Forelimb muscle (tissue), 1 donor: ENCODE data around the gene SPATA4. TPM values are rescaled to one million over a fixed set of nuclear protein-coding genes. Genes with fewer than 3 reads are reported as not detected.
"Not testable (repeated sequence)": the region's sequence is repeated elsewhere in the genome, so short reads cannot be mapped to it uniquely, and the experiment has no call there.

ENCODE experiments used
- DNase-seq: peaks from one replicate; pipeline ENCODE4 v3.0.0-alpha.2; 2013; ENCODE audit warnings: low read depth
- polyA plus RNA-seq: library from polyadenylated mRNA; unstranded; fragments of 120-200 nt; gene quantifications from one replicate; pipeline ENCODE4 v1.2.1, GENCODE V29; 2013; ENCODE audit not compliant: insufficient read length

Gene SPATA4
- 0.24 TPM for polyA plus RNA-seq

DNA sequence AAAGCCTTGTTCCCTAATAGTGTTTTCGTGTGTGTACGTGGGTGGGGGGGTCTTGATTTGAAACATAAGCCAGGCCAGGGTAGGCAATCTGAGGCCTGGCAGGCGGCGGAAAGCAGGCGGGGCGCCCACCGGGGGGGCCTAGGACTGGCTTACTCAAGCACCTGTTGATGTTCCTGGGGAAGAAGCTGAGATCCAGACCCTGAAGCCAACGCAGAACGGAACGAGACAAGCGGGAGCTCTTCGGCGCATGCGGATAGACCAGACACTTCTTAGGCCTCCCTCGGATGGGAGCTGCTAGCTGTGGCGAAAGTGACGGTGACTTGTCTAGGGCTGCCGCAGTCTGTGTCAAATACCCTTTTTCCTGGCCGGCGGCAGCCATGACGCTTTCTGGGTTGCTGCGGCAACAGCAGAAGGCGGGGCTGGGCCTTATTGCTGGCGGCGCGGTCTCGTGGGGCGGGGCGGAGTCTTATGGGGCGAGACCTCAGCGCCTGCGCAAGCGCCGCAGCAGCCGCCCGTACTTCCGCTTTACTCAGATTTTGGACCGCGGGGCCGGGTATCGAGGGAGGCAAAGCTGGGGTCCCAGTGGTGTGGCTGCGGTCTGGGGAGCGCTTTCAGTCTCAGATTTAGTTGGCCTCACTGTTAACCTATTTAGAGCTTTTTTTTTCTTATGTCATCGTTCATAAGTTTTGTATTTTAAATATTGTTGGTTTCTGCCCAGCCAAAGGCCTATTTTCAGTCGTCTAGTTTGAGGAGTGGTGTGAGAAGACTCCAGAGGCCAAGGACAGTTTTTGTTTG, at the start of gene SPATA4:
Gene SPATA4 (minus strand): TSS at position 402 of the 795 bp plus-strand sequence. CDS start 23 bp downstream, at position 379.
- peak; percentile 74 for DNase-seq

DNA sequence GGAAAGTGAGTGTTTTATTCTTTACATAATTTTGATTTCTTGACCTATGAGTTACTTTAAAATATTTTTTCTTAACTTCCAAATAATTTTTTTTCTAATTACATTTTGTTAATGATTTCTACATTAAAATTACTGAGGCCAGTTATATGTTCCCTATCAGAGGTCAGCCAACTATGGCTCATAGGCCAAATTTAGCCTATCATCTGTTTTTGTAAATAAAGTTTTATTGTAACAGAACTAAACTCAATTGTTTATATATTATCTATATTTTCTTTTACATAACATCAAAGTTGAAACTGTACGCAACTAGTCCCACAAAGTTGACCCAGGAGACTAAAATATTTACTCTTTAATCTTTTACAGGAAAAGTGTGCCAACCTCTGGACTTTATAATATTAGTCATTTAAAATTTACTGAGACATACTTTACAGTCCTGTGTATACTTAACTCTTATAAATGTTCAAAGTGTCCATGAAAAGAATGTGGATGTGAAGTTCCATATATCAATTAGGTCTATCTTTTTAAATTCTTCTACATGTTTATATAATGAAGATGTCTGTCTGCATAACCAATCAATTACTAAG, 47.5 kb upstream of the SPATA4 start:
- DNase-seq, result no peak

DNA sequence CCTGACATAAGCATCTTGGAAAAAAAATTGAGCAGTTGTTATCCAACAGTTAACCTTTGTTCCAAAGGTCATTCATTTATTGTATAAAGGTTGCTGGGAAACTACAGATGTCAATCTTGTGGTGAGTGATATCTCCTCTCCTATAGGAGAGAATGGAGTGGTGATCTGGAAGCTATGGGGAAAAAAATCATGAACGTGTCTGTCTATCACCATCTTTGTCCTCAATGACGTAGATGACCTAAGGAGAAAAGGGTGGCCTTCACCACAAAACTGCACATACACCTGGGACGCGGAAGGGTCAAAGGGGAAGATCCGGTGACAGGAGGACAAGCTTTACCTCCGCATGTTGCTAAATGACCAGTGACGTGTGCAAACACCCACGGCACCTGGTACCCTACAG, 46.3 kb upstream of the SPATA4 start:
- no peak for DNase-seq

DNA sequence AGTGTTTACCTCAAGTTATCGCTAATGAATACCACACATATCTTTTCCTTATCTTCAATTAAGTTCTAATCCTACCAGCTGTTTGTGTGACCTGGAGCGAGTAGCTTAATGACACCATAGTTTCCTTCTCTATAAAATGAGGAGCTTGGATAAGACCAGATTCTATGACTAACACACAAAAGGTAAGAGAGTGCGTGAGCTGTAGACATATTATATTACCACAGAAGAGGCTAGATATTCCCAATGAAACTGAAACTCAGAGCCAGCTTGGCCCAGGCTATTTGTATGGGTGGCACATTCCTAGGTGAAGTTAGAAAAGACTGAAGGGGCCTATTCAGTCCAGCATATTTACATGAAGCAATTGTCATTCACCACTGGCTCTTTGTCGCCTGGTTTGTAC, 43.4 kb upstream of the SPATA4 start:
- DNase-seq, result no peak

DNA sequence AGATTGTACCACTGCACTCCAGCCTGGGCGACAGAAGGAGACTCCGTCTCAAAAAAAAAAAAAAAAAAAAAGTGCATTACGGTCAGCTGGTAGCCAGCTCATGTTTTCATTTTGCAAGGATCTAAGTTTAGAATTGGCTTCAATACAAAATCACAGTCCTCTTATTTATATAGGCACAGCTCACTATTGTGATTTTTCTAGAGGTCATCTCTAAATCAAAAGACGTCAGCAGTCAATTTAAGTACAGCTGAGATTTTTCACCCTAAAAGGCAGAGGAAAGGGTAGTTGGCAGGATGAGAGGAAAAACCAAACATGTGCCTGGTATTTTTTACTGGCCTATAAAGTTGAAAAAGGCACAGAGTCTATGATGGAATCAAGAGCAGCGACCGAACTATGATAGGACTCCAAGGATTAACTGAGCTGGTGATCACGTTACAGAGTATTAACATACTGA, 42.8 kb upstream of the SPATA4 start:
- peak; percentile 6 for DNase-seq

DNA sequence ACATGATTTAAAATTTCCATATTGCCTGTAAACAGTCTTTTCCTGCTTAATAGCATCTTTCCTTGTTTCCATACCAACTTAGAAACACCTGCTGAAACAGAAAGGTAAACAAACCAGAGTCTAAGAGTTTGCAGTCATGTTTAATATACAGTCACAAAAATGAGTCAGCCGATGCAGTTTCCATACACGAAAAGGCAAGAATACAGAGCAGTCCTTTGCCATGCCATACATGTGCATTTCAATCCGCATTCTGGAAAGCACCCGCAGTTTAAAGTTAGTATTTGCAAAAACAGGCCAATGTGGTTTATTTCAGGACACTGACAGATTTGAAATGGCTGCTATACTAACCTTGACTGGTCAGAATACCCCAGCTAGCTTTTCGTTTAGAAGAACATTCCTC, 41.6 kb upstream of the SPATA4 start:
- DNase-seq, result no peak

DNA sequence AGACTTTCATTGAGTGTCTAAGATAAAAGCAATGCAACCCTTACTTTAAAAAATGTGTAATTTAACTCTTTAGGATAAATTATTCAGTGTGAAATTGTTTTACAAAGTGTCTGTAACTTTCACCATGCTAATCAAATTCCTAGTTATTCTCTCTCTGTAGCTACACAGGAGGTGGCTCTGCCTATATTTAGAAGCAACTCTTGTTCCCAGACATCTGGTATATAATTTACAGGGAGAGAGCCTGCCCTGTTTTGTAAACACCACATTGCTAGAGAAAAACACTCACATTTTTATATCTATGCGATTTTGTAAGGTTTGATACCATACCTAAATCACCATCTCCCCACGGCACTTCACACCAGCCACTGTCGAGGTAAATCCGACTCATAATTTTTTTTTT, 35.5 kb upstream of the SPATA4 start:
- DNase-seq, result no peak

DNA sequence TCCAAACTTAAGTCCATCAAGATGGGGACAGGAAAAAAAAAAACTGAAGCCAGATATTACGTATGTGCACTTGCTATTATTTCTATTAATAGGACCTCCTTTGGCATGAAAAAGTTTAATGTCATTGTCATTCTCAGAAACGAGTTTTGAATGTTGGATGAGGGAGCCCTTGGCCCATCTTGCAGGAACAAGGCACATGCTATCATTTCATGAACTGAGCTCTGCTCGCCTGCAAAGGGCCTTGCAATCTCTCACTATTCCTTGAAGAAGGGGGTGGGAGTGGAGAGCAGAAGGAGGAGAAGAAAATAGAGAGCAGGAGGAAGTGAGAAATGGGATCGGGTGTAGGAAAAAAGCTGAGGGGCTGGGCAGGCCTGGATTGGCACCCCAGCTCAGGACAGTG, 34.3 kb upstream of the SPATA4 start:
- DNase-seq, result no peak

DNA sequence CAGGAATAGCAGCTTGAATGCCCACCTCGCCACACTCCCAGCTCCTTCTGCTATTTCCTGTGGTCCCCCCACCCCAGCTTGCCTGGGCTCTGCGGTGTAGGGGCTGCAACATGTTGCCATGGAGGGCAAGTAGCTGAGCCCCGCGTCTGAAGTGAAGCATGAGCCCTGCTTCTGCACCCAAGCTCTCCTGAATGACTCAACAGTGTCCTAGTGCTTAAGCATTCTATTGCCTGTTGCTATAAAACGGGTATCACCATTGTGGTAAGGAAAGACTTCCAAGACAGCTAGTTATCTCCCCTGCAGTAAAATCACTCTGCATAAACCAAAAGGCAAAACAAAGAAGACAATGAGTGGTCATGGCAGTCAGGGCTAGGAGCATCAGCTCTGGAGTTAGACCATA, 31.4 kb upstream of the SPATA4 start:
- DNase-seq, result no peak

DNA sequence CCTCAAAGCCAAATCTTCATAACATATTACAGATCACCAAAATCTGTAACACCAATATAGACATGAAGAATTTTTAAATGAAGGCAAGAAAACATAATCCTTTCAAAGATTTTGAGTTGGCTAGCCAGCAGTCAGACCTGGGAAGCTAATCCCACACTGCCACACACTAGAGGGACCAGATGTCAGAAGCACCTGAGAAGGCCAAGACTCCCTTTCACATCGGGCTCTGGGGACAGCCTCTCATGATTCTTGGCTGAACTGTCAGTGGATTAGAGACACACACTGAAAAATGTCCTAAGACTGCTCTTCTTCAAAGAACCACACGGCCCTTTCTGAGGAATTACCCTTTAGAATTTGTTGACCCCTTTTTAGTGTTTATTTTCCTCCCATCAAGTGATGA, 28.2 kb upstream of the SPATA4 start:
- no peak for DNase-seq

DNA sequence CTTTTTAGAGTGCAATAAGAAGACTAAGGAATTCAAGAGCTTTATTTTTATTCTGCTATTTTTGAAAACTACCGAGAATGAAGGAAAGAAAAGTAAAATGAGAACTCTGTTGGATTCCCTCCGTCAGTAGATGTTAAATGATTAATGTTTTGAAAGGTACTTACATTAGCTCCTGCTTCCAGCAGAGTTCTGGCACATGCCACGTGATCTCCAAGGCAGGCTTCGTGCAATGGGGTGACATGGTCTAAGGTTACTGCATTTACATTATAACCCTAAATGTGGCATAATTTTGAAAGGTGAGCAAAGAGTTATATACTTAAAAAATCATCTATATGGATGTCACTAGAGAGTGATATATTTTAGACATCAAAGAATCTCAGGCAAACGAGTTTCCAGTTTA, 26.8 kb upstream of the SPATA4 start:
- DNase-seq, result no peak

DNA sequence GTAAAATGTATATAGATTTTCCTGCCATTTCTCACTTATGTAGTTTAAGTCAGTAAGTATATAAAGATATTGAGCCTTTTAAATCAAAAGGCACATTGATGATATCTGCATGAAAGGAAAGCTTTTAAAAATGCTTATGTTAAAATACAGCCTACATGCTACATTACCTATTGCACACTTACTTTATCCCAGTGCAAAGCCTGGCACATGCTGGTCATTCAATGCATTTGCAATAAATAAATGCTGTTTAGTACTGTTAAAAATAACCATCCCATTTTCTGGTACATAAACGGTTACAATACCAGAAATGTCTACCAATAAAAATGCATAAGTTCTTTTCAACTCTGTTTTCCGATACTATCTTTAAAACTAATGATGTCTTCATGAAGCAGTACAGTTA, 22.1 kb upstream of the SPATA4 start:
- DNase-seq, result no peak

DNA sequence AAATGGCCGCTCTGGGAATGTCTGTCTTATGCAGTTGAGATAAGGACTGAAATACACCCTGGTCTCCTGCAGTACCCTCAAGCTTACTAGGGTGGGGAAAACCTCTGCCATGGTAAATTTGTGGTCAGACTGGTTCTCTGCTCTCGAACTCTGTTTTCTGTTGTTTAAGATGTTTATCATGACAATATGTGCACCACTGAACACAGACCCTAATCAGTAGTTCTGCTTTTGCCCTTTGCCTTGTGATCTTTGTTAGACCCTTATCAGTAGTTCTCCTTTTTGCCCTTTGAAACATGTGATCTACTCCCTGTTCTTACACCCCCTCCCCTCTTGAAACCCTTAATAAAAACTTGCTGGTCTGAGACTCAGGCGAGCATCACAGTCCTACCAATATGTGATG, 17.0 kb upstream of the SPATA4 start:
- DNase-seq, result not testable (repeated sequence)

DNA sequence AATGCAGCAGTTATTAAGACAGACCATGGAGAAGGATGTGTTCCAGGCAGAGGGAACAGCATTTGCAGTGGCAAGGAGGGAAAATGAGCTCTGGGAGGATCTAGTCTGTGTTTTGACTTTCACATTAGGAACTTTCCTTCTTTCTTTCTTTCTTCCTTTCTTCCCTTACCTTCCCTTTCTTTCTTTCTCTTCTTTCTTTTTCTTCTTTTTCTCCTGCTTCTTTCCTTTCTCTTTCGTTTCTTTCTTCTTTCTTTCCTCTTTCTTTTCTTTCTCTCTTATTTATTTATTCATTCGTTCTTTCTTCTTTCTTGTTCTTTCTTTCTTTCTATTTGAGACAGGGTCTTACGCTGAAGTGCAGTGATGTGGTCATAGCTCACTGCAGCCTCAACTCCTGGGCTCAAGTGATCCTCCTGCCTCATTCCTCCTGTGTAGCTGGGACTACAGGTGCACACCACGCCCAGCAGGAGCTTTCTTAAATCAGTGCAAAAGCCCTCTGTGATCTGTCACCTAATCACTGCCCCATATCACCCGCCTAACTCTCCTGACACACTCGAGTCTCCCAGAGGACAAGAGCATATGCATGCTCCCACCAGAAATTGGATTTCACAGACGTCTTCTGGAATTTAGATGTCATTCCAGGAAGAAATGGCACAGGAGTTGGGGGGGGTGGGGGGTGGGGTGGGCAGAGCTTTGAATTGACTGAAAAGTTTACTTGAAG, 15.4 kb upstream of the SPATA4 start:
- no peak for DNase-seq

DNA sequence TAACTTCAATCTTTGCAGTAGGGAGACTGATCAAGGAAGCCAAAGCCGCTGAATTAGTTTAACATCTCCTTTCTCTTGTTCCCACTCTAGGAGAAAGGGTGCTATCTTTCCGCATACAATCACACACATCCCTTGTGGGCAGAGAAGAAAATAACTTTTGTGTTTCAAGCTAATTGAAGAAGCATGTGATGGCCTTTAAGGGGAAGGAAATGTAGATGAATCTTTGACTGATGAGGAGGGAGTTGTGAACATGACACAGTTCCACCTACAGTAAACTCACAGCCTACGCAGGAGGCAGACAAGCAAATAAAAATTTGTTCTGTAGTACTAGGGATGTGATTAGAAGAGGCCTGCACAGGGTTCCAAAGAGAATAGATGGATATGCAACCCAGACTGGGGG, 14.7 kb upstream of the SPATA4 start:
- DNase-seq, result no peak

DNA sequence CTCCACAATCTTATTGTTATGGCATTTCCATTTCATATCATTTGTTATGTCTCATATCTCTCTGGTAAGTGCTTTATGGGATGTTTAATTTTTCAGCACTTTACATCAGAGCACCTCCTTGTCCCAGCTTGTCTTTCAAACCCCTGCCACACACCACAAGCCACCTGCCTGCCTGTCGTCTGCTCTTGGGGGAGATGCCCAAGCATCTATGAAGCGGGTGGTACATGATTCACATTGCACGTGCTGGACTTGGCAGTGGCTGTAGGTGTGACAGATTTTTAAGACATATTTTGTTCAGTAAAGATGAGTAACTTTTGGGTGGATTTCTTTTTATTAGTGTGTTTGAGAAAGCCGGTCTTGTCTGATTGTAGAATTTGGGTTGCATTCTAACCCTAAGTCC, 14.2 kb upstream of the SPATA4 start:
- no peak for DNase-seq

DNA sequence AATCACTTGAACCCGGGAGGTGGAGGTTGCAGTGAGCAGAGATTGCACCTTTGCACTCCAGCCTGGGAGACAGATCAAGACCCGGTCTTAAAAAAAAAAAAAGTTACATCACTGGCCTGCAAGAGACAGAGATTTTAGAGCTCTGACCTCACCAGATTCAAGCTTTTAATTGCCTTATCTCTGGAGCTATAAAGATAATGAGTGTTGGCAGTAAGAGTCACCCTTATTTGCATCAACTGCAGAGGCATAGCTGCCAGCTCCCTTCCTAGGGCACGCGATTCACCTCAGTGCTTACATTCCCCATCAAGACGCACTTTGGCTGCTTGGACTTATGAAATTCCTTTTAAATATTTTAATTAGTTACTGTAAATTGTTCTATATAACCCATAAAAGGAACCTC, 12.5 kb upstream of the SPATA4 start:
- DNase-seq, result no peak

DNA sequence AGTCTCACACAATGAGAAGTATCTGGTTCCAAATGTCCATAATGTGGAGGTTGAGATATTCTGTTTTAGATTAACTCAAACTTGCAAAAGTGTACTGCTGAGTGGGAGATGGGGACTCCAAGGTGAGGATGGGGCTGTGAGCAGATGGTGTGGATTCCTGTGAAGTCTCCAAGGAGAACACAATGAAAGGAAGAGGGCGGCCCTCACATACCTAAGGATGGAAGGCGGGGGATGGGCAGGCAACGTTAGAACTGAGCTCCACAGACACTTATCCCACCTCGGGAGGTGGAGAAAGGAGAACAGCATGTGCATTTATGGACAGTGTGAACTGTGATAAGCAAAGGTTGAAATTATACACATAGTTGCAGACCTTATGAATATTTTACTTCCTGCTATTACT, 9.9 kb upstream of the SPATA4 start:
- no peak for DNase-seq

DNA sequence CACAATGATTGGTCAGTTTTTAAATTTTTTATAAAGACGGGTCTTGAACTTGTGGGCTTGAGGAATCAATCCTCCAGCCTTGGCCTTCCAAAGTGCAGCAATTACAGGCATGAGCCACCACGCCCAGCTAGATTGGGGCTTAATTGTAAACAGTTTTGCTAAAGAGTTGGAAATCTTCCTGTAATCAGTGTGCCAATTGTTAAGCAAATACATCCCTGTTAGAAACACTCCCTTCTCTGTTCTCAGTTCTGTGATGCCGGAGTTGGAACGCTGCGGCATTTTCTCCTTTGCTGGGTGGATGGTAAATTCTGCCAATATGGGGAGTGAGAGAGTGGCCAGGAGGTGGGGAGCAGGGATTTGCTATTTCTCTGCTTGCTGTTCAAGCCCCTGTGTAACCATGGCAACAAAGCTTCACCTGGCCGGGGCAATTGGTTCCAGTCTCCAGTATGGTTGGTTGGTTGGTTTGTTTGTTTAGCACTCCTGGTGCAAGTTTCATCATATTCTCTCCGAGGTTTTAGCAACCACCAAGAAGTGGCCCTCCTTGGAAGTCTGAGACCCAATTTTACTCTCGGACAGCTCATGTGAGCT, 3.0 kb upstream of the SPATA4 start:
- no peak for DNase-seq

DNA sequence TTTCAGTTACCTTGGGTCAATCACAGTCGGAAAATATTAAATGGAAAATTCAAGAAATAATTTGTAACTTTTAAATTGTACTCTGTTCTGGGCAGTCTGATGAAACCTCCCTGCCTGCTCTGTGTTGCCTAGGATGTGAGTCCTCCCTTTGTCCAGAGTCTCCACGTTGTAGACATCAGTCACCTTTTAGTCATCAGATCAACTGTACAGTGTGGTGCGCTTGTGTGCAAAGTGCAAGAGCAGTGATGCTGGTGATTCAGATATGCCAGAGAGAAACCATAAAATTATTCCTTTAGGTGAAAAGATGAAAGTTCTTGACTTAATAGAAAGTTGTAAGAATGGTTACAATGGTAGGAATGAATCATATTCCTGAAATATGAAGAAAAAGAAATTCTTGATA, 1.4 kb downstream of the SPATA4 start:
- no peak for DNase-seq

DNA sequence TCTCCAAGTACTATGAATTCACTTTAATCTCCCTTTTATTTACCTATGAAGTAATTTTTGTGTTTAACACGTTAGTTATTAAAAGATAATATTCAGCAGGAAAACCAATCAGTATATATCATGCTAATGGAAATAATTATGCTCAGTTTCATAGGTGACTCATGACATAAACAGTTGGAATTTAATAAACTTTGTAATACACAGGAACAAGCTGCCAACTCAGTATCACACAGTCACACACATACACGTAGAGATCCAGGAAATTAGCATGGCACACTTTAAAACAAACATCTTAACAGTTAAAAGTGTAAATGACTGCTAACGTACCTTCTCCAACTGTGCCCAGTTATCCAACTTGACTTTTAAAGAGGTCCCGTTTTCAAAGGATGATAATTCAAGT, 2.3 kb downstream of the SPATA4 start:
- DNase-seq, result no peak

DNA sequence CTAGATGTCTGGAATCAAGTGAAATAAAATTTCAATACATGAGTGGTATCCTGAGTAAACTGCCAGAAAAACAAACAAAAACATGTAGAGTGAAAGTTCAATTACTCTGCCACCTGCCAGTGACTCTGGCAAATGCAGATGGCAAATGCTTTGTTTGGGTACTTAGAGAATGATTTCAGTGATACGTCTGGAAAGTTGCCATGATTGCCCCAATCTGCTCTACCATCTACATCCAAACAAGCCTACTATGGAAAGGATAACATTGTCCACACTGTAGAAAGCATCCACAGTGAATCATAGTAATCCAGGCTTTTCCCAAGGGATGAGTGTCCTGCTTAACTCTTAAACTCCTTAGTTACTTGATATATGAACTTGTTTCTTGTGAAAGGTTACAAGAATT, 3.4 kb downstream of the SPATA4 start:
- no peak for DNase-seq
